ENCODE measurements around the gene UBE3B. TPM values are rescaled to one million over a fixed set of nuclear protein-coding genes. Genes with fewer than 3 reads are reported as not detected.

UBE3B gene
- total RNA-seq, 1 experiment from 2014 or later, result 29.3 TPM

GRCh38 chr12:109575683-109576082, 98.2 kb downstream of the UBE3B start (continued):
- TF ChIP-seq STAT6 (CRISPR knock-in tag; conservative IDR thresholded peaks at IDR 0.05; ENCODE audit: low read depth) (no peak), ATF1 (CRISPR knock-in tag; IDR thresholded peaks at IDR 0.05) (no peak), TCF7 (CRISPR knock-in tag; IDR thresholded peaks at IDR 0.05; ENCODE audit: low read depth) (no peak), NR2C2 (CRISPR knock-in tag; IDR thresholded peaks at IDR 0.05) (no peak)

GRCh38 chr12:109577311-109577710, 99.9 kb downstream of the UBE3B start:
- peaks cover 45% of the 10 kb centered on the region for H3K36me3 Mint-ChIP-seq
- no peaks in the 10 kb centered on the region for H3K9me3 Mint-ChIP-seq
- peaks cover 17% of the 10 kb centered on the region for H3K4me1 Mint-ChIP-seq
- TF ChIP-seq ZBTB43 (CRISPR knock-in tag; IDR thresholded peaks at IDR 0.05) (no peak), AFF4 (CRISPR knock-in tag; IDR thresholded peaks at IDR 0.05; ENCODE audit: borderline replicate concordance) (no peak), CDX4 (CRISPR knock-in tag; IDR thresholded peaks at IDR 0.05; ENCODE audit: borderline replicate concordance) (no peak), ZNF232 (CRISPR knock-in tag; IDR thresholded peaks at IDR 0.05) (no peak), STAT6 (CRISPR knock-in tag; conservative IDR thresholded peaks at IDR 0.05; ENCODE audit: low read depth) (no peak), ZNF317 (CRISPR knock-in tag; IDR thresholded peaks at IDR 0.05; ENCODE audit: borderline replicate concordance, low read depth) (no peak), NFE2L1 (CRISPR knock-in tag; IDR thresholded peaks at IDR 0.05) (no peak)
- no peaks in the 10 kb centered on the region for H3K27me3 Mint-ChIP-seq (ENCODE audit: low read depth)
- no peak overlapping the region for H3K27ac Mint-ChIP-seq
- CTCF ChIA-PET, result no interaction called here
- POLR2A ChIA-PET, result no interaction called here
- no peak overlapping the region for H3K4me3 Mint-ChIP-seq
- no peak for DNase-seq (ENCODE audit: low spot score)
- no peak for ATAC-seq

GRCh38 chr12:109578330-109578927, 101.0 kb downstream of the UBE3B start:
- Mint-ChIP-seq H3K27me3 (ENCODE audit: low read depth) (no peaks in the 10 kb centered on the region), H3K9me3 (no peaks in the 10 kb centered on the region), H3K36me3 (peaks cover 45% of the 10 kb centered on the region), H3K4me1 (peaks cover 9% of the 10 kb centered on the region), H3K4me3 (no peak overlapping the region), H3K27ac (no peak overlapping the region)
- POLR2A ChIA-PET, result no interaction called here
- no peak for TF ChIP-seq ZNF425 (CRISPR knock-in tag; conservative IDR thresholded peaks at IDR 0.05)
- TF ChIP-seq USF1 (CRISPR knock-in tag; IDR thresholded peaks at IDR 0.05), result no peak
- CTCF ChIA-PET, result no interaction called here
- DNase-seq (ENCODE audit: low spot score) (no peak), ATAC-seq (no peak)
